ENCODE results near the gene GDF11. TPM values are rescaled to one million over a fixed set of nuclear protein-coding genes. Genes with fewer than 3 reads are reported as not detected.

GDF11 gene
- total RNA-seq, 1 experiment from 2014 or later, result 2.8 TPM

DNA sequence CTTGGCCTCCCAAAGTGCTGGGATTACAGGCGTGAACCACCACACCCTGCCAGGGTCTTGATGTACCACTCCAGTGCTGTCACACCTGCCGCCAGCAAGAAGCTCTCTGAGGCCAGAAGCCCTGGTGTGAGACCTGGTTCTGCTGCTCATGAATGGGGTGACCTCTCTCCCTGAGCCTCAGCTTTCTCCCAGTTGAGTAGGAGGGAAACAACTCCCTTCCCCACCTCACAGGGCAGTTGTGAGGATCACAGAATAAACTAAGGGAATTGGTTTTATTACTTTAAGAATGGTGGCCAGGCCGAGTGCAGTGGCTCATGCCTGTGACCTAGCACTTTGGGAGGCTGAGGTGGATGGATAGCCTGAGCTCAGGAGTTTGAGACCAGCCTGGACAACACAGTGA is 8.3 kb upstream of the GDF11 start:
- DNase-seq (ENCODE audit: low read depth), result no peak
- in situ Hi-C loops (cut with HindIII; ENCODE audit: low pct_unique_long_range_greater_than_20kb, low sequenced_read_pairs), result no loop called here

- in situ Hi-C loops (cut with HindIII; ENCODE audit: low pct_unique_long_range_greater_than_20kb, low sequenced_read_pairs), result no loop called here
- DNase-seq (ENCODE audit: low read depth), result no peak
These were observed 6.8 kb upstream of the GDF11 start for GRCh38 chr12:55736076-55736475.

GRCh38 chr12:55736780-55737580 is 5.9 kb upstream of the GDF11 start:
- peak; percentile 72 for DNase-seq (ENCODE audit: low read depth)
- in situ Hi-C loops (cut with HindIII; ENCODE audit: low pct_unique_long_range_greater_than_20kb, low sequenced_read_pairs), result no loop called here

DNA sequence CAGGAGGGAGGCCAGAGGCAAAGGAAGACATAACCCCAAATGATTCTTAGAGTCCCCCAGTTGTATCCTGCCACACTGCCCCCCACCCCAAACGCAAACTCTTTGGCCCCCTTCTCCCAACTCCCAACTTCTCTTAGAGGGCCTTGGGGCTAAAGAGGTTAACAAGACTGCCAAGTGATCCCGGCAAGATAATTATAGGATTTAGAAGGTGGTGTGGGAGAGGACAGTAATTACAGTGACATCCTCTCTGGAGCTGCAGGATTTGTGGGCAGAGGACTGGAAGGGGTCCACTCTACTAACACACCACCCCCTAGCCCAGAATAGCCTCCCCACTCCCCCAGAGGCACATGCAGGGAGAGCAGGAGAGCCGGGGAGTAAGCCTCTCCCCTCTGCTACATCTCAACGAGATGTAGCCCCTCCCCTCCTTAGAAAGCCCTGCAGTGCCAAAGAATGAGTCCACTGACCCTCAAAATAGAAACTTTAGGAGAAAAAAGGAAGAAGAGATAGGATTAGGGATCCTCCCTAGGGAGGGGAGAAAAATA is 5.3 kb upstream of the GDF11 start:
- in situ Hi-C loops (cut with HindIII; ENCODE audit: low pct_unique_long_range_greater_than_20kb, low sequenced_read_pairs), result no loop called here
- DNase-seq (ENCODE audit: low read depth), result no peak

GRCh38 chr12:55738123-55739024 is 4.5 kb upstream of the GDF11 start:
- peak; percentile 89 for DNase-seq (ENCODE audit: low read depth)
- in situ Hi-C loops (cut with HindIII; ENCODE audit: low pct_unique_long_range_greater_than_20kb, low sequenced_read_pairs), result no loop called here

DNA sequence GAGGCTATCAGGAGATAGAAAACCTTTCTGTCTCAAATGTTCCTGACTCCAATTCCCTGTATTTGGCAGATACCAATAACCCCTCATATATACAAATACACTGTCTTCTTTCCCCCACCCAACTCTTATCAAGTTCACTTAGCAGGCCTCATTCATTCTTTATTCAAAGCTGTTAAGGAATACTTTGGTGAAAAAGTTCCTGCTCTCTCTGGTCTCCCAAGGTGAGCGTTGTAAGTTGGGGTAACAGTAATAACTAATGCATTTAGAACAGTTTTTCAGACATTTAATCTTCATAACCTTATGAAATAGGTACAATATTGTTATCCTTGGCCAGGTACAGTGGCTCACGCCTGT is 3.9 kb upstream of the GDF11 start:
- DNase-seq (ENCODE audit: low read depth), result no peak

GRCh38 chr12:55741931-55742680 is 816 bp upstream of the GDF11 start:
- no peak for DNase-seq (ENCODE audit: low read depth)
- in situ Hi-C loops (cut with HindIII; ENCODE audit: low pct_unique_long_range_greater_than_20kb, low sequenced_read_pairs), result no loop called here

More for the DNA sequence above, 3.9 kb upstream of the GDF11 start:
- in situ Hi-C loops (cut with HindIII; ENCODE audit: low pct_unique_long_range_greater_than_20kb, low sequenced_read_pairs), result no loop called here

- peak; percentile 54 for DNase-seq (ENCODE audit: low read depth)
These were observed 751 bp downstream of the GDF11 start for GRCh38 chr12:55743406-55744339.

GRCh38 chr12:55744340-55745030 is 1.6 kb downstream of the GDF11 start:
- in situ Hi-C loops (cut with HindIII; ENCODE audit: low pct_unique_long_range_greater_than_20kb, low sequenced_read_pairs), result no loop called here
- DNase-seq (ENCODE audit: low read depth), result no peak

More at GRCh38 chr12:55743406-55744339, 751 bp downstream of the GDF11 start:
- in situ Hi-C loops (cut with HindIII; ENCODE audit: low pct_unique_long_range_greater_than_20kb, low sequenced_read_pairs), result no loop called here

DNA sequence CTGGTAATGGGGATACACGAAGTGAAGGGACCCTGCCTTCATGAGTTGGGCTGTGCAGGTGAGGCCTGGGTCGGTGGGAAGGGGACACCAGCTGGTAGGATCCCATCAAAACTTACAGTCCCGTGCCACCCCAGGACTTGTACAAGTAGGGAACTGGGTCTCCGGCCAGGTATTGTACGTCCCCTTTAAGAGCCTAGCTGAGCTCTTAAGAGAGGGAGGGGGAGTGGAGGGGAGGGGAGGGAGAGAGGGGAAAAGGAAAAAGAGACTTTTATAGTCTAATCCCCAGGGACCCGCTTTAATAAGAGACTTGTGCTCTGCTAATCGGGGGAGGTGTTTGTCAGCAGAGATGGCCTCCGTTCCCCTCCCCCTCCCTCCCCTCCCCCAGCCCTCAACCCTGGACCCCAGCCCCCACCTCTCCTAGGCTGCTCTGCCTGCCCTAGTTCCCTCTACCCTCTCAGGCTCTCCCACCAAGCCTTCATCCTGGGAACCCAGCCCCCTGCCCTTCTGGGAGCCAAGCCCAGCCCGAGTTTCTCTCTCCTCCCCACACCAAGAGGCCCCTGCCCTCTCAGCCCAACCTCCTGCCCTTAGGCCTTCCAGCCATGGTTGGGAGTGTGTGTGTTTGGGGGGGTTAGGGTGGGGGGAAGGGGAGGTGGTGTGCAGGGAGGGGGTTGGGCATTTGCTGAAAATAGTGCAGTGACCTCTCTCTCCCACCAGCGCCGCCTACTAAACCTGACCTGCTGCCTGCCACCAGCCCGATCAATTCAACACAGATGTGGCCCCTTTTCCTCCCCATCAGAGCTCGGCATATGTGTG is 2.6 kb downstream of the GDF11 start:
- DNase-seq (ENCODE audit: low read depth), result no peak
- in situ Hi-C loops (cut with HindIII; ENCODE audit: low pct_unique_long_range_greater_than_20kb, low sequenced_read_pairs), result no loop called here

DNA sequence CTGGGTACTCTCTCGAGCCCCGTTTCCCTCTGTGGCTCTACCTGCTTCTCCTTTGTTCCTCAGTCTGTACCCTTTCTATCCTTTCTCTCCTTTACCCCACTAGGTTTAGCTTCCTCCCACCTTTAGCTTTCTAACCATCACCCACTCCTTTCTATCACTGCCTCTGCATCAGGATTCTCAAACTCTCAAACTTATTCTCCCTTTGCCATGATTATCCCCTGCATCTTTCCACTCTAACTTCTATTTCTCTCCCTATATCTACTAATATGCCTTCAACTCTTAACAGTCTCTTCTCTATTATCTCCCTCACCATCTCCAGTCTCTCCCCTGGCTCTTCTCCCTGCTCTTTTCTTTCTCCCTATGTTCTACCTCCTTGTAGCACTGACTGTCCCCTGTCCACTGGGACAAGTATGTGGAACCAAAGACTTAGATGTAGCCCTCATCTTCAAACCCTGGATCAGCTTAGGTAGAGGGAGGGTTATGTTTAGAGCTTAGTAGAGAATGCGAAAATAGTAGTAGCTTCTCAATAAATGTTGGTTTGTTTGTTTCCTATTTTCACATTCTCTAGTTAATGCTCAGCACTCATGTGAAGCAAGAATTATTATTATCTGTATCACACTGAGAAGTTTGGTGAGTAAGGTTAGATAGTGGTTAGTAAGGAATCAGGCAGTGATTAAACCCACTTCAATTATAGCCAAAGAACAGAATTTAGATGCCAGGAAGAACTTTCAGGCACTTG is 3.4 kb downstream of the GDF11 start:
- in situ Hi-C loops (cut with HindIII; ENCODE audit: low pct_unique_long_range_greater_than_20kb, low sequenced_read_pairs), result no loop called here
- no peak for DNase-seq (ENCODE audit: low read depth)

DNA sequence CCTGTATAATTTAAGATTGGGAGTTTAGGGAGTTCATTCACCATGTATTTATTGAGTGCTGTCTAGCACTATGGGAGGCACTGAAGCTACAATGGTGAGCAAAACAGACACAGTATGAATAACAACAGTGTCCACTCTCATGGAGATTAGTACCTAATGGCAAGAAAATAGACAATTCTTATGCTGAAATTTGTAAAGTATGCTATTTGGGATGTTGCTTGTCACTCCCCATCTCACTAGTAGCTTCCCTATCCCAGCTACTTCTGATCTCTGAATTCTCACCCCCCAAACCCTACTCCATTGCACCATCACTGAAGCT is 4.0 kb downstream of the GDF11 start:
- in situ Hi-C loops (cut with HindIII; ENCODE audit: low pct_unique_long_range_greater_than_20kb, low sequenced_read_pairs), result no loop called here

DNA sequence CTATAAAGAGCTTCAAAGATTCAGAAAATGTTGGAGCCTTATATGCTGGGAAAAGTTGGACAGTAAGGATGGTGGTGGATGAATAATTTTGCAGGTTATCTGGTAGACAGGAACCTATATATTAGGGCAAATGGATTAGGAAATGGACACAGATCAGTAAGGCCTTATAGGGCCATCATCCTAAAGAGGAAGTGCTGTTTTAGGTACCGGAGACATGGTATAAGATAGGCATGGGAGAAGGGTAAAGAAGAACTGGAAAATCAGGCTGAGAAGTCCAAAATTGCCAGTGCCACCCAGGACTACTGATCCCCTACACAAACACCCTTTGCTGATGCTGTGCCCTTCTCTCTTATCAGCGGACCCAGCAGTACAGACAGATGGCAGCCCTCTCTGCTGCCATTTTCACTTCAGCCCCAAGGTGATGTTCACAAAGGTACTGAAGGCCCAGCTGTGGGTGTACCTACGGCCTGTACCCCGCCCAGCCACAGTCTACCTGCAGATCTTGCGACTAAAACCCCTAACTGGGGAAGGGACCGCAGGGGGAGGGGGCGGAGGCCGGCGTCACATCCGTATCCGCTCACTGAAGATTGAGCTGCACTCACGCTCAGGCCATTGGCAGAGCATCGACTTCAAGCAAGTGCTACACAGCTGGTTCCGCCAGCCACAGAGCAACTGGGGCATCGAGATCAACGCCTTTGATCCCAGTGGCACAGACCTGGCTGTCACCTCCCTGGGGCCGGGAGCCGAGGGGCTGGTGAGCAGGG is 5.5 kb downstream of the GDF11 start:
- no peak for DNase-seq (ENCODE audit: low read depth)
- in situ Hi-C loops (cut with HindIII; ENCODE audit: low pct_unique_long_range_greater_than_20kb, low sequenced_read_pairs), result no loop called here

More for the DNA sequence above, 4.0 kb downstream of the GDF11 start:
- no peak for DNase-seq (ENCODE audit: low read depth)

DNA sequence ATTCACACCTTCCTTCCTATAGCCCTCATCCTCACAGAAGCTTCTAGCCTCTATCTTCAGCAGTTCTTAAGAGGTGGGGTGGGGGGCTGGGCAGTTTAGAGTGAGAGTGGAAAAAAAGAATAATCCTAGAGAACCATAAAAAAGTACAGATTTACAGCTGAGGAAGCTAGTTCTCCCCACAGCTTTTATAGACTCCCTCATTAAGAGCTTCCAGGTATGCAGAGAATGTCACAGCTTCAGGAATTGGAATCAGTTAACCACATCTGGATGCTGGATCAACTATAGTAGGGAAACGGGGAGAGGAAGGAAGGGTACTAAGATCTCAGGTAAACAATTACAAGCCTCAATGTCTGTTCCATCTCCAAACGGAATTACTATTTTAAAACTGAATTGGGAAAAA is 12.3 kb downstream of the GDF11 start:
- no peak for DNase-seq (ENCODE audit: low read depth)
- in situ Hi-C loops (cut with HindIII; ENCODE audit: low pct_unique_long_range_greater_than_20kb, low sequenced_read_pairs), result no loop called here

DNA sequence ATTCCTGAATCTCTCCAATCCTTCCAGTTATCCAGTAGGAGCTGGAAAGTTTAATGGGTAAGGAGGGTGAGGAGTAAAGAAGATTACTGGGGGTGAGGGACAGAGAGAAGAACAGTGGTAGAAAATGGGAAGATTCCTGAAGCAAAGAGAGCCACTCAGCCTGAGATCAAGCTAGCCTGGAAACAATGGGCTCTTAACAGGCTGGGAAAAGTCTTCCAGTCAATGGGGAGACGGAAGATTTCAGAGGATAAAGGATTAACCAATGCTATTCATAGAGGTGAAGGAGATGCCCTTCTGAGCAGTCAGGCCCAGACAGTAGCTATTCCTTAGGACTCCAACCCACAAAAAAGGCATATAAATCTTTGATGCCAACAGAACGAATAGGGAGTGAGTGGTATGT is 14.8 kb downstream of the GDF11 start:
- DNase-seq (ENCODE audit: low read depth), result no peak
- in situ Hi-C loops (cut with HindIII; ENCODE audit: low pct_unique_long_range_greater_than_20kb, low sequenced_read_pairs), result no loop called here
